Tibial nerve (tissue), 4 donors: ENCODE measurements around the gene GRID1. TPM values are rescaled to one million over a fixed set of nuclear protein-coding genes. Genes with fewer than 3 reads are reported as not detected.

Experiments used
- DNase-seq, 2 donors: peaks; one replicate each; pipeline ENCODE4 v3.0.0-alpha.2; 2019; ENCODE audit warnings: low spot score in 2 of 2
- H3K27ac ChIP-seq, 4 donors: fragments of 200-600 bp; sonication (generic) in 3 of 4; one replicate each; pipeline ENCODE4 v1.5.1; 2017 to 2019; ENCODE audit warnings: mild to moderate bottlenecking in 1 of 4
- H3K27me3 ChIP-seq, 2 donors: fragments of 200-600 bp; sonication (generic) in 1 of 2; one replicate each; pipeline versions ENCODE4 v1.5.1 to v1.6.0; 2017 to 2019
- H3K36me3 ChIP-seq, 3 donors: fragments of 200-600 bp; sonication (generic); one replicate each; pipeline ENCODE4 v1.5.1; 2018 to 2019
- H3K4me1 ChIP-seq, 4 donors: fragments of 200-600 bp; sonication (generic) in 3 of 4; one replicate each; pipeline ENCODE4 v1.5.1; 2017 to 2019
- H3K4me3 ChIP-seq, 4 donors: fragments of 200-600 bp; sonication (generic) in 3 of 4; one replicate each; pipeline ENCODE4 v1.5.1; 2017 to 2019; ENCODE audit warnings: mild to moderate bottlenecking in 1 of 4, moderate library complexity in 1 of 4
- H3K9me3 ChIP-seq, 4 donors: fragments of 200-600 bp; sonication (generic) in 3 of 4; one replicate each; pipeline ENCODE4 v1.5.1; 2017 to 2019
- CTCF ChIP-seq, 5 experiments: fragments of 200-600 bp in 3 of 5; fragments of 450-650 bp in 2 of 5; sonication (generic) in 3 of 5; IDR thresholded peaks; one replicate each; pipeline ENCODE4 v1.5.1; 2016 to 2019; ENCODE audit warnings: antibody characterized with exemption in 5 of 5, mild to moderate bottlenecking in 3 of 5, moderate library complexity in 2 of 5
- EP300 ChIP-seq, 2 donors: sonication (generic); formaldehyde crosslinking; IDR thresholded peaks; one replicate each; pipeline ENCODE4 v1.6.1; 2017; ENCODE audit warnings: antibody characterized with exemption in 2 of 2, mild to moderate bottlenecking in 1 of 2
- POLR2A ChIP-seq, 2 donors: fragments of 450-650 bp; IDR thresholded peaks; one replicate each; pipeline ENCODE4 v1.6.1; 2017; ENCODE audit warnings: antibody characterized with exemption in 2 of 2, mild to moderate bottlenecking in 2 of 2, moderate library complexity in 2 of 2
- WGBS, 2 donors: methylation state at CpG; one replicate each; pipeline ENCODE4 v1.1.5; 2018; 5-methylcytosine and 5-hydroxymethylcytosine counted together
- total RNA-seq, 4 donors: library from RNA; depleted of rRNA; stranded (reverse); fragments of >200 nt; gene quantifications; one replicate each; pipeline ENCODE4 v1.1.0, GENCODE V29; 2016

Gene GRID1
- total RNA-seq, 4 donors from 2014 or later: 7.7 to 16.3 (median 10.5) TPM

- H3K27ac ChIP-seq: no peak overlapping the region
- no peaks in the 10 kb centered on the region for H3K27me3 ChIP-seq
- 69 to 83% methylated on average over 4 of the region's 4 CpGs for WGBS, 2 donors
- no peaks in the 10 kb centered on the region for H3K36me3 ChIP-seq
- no peak overlapping the region for H3K4me3 ChIP-seq
- TF ChIP-seq EP300 (IDR thresholded peaks at IDR 0.05) (no peak), POLR2A (IDR thresholded peaks at IDR 0.05) (no peak), CTCF (IDR thresholded peaks at IDR 0.05) (no peak)
- no peaks in the 10 kb centered on the region for H3K9me3 ChIP-seq
- no peak for DNase-seq
- H3K4me1 ChIP-seq: no peaks in the 10 kb centered on the region
Measured at GRCh38 chr10:86113501-86113900, 253.1 kb downstream of the GRID1 start.

- Histone ChIP-seq H3K36me3 (no peaks in the 10 kb centered on the region), H3K9me3 (no peaks in the 10 kb centered on the region), H3K27me3 (no peaks in the 10 kb centered on the region), H3K4me1 (no peaks in the 10 kb centered on the region), H3K27ac (no peak overlapping the region), H3K4me3 (no peak overlapping the region)
- TF ChIP-seq EP300 (IDR thresholded peaks at IDR 0.05) (no peak), CTCF (IDR thresholded peaks at IDR 0.05) (no peak), POLR2A (IDR thresholded peaks at IDR 0.05) (no peak)
- 23 to 47% methylated on average over 1 of the region's 1 CpG for WGBS, 2 donors
- no peak for DNase-seq
Measured at GRCh38 chr10:86113044-86113443, 253.6 kb downstream of the GRID1 start.

- Histone ChIP-seq H3K27me3 (no peaks in the 10 kb centered on the region), H3K4me1 (no peaks in the 10 kb centered on the region), H3K4me3 (no peak overlapping the region), H3K9me3 (no peaks in the 10 kb centered on the region), H3K36me3 (no peaks in the 10 kb centered on the region), H3K27ac (no peak overlapping the region)
- DNase-seq: no peak
- TF ChIP-seq EP300 (IDR thresholded peaks at IDR 0.05) (no peak), CTCF (IDR thresholded peaks at IDR 0.05) (no peak), POLR2A (IDR thresholded peaks at IDR 0.05) (no peak)
- WGBS, 2 donors: 56 to 68% methylated on average over 5 of the region's 5 CpGs
Measured at GRCh38 chr10:86111902-86112545, 254.6 kb downstream of the GRID1 start.

- DNase-seq: no peak
- no peaks in the 10 kb centered on the region for H3K4me1 ChIP-seq
- TF ChIP-seq POLR2A (IDR thresholded peaks at IDR 0.05) (no peak), EP300 (IDR thresholded peaks at IDR 0.05) (no peak), CTCF (IDR thresholded peaks at IDR 0.05) (no peak)
- H3K36me3 ChIP-seq: no peaks in the 10 kb centered on the region
- H3K4me3 ChIP-seq: no peak overlapping the region
- no peak overlapping the region for H3K27ac ChIP-seq
- no peaks in the 10 kb centered on the region for H3K9me3 ChIP-seq
- no peaks in the 10 kb centered on the region for H3K27me3 ChIP-seq
- 76 to 87% methylated on average over 6 of the region's 6 CpGs for WGBS, 2 donors
Measured at GRCh38 chr10:86110156-86110786, 256.3 kb downstream of the GRID1 start.

- Histone ChIP-seq H3K9me3 (no peaks in the 10 kb centered on the region), H3K27me3 (no peaks in the 10 kb centered on the region), H3K4me3 (no peak overlapping the region), H3K36me3 (no peaks in the 10 kb centered on the region), H3K27ac (no peak overlapping the region), H3K4me1 (no peaks in the 10 kb centered on the region)
- WGBS, 2 donors: 83 to 100% methylated on average over 1 of the region's 1 CpG
- no peak for DNase-seq
- TF ChIP-seq POLR2A (IDR thresholded peaks at IDR 0.05): no peak
Measured at GRCh38 chr10:86109421-86109820, 257.2 kb downstream of the GRID1 start.
